A673 (cell line): ENCODE measurements around the gene HNF4A. TPM values are rescaled to one million over a fixed set of nuclear protein-coding genes. Genes with fewer than 3 reads are reported as not detected.

Experiments used
- BruUV-seq: library from RNA; stranded (reverse); fragments of 400-500 nt; replicated peaks from 2 replicates; lab custom pipeline; 2021; lab: Mats Ljungman, UMichigan
- CTCF ChIA-PET: fragments of 300-600 bp; sonication (Branson Sonifier 250); formaldehyde crosslinking; loops from one replicate; lab custom pipeline; 2022; ENCODE audit warnings: antibody characterized with exemption; lab: Charles Lee
- POLR2A ChIA-PET: fragments of 300-600 bp; sonication (Branson Sonifier 250); formaldehyde crosslinking; loops from one replicate; lab custom pipeline; 2022; ENCODE audit warnings: antibody characterized with exemption; ENCODE audit not compliant: low non-redundant PET; lab: Charles Lee
- DNase-seq: peaks from one replicate; pipeline ENCODE4 v3.0.0-alpha.2; 2015; ENCODE audit warnings: low spot score
- H3K27ac ChIP-seq: fragments of 200-600 bp; sonication (generic); 2 replicates; pipeline ENCODE4 v1.5.1; 2016; ENCODE audit warnings: mixed run types, low read depth, mild to moderate bottlenecking, mixed read lengths, antibody characterized with exemption, low read length; ENCODE audit not compliant: poor library complexity, severe bottlenecking
- H3K27me3 ChIP-seq: fragments of 200-600 bp; sonication (generic); replicated peaks from 2 replicates; pipeline ENCODE4 v1.6.1; 2017; ENCODE audit warnings: mixed run types, low read depth, mild to moderate bottlenecking, mixed read lengths, antibody characterized with exemption, low read length; ENCODE audit not compliant: insufficient read depth, poor library complexity
- H3K36me3 ChIP-seq: fragments of 200-600 bp; sonication (generic); 2 replicates; pipeline ENCODE4 v1.6.1; 2016; ENCODE audit warnings: mixed run types, mild to moderate bottlenecking, mixed read lengths, antibody characterized with exemption, low read length; ENCODE audit not compliant: insufficient read depth, poor library complexity, severe bottlenecking
- H3K4me1 ChIP-seq: fragments of 200-600 bp; sonication (generic); 2 replicates; pipeline ENCODE4 v1.6.1; 2017; ENCODE audit warnings: mixed run types, mild to moderate bottlenecking, mixed read lengths, antibody characterized with exemption, low read length; ENCODE audit not compliant: insufficient read depth, poor library complexity, severe bottlenecking
- H3K4me3 ChIP-seq: fragments of 200-600 bp; sonication (generic); 2 replicates; pipeline ENCODE4 v1.5.1; 2016; ENCODE audit warnings: low read depth, mixed run types, mild to moderate bottlenecking, mixed read lengths, low read length; ENCODE audit not compliant: poor library complexity, severe bottlenecking
- H3K9me3 ChIP-seq: fragments of 200-600 bp; sonication (generic); 2 replicates; pipeline ENCODE4 v1.6.1; 2016; ENCODE audit warnings: mixed run types, low read depth, mild to moderate bottlenecking, mixed read lengths, antibody characterized with exemption, low read length; ENCODE audit not compliant: poor library complexity, severe bottlenecking
- CTCF ChIP-seq: fragments of 300-800, 200-600 bp; sonication (generic); conservative IDR thresholded peaks from 2 replicates; pipeline ENCODE4 v1.5.1; 2017; ENCODE audit warnings: low read depth, mild to moderate bottlenecking, antibody characterized with exemption, low read length, moderate library complexity, mixed read lengths
- EZH2 ChIP-seq: fragments of 200-600 bp; sonication (generic); IDR thresholded peaks from 2 replicates; pipeline ENCODE4 v1.6.1; 2017; ENCODE audit warnings: borderline replicate concordance, low read depth, mild to moderate bottlenecking, mixed read lengths, antibody characterized with exemption, low read length; ENCODE audit not compliant: poor library complexity, severe bottlenecking
- intact Hi-C: fragments of 100-400 bp; cut with micrococcal nuclease; formaldehyde crosslinking; loops from one replicate; pipeline ENCODE4 v1.10.0; 2022; ENCODE audit not compliant: unreplicated experiment
- total RNA-seq: library from RNA; stranded (reverse); gene quantifications from 2 replicates; pipeline ENCODE4 v1.2.3, GENCODE V29; 2021

Gene HNF4A
- total RNA-seq, 1 experiment from 2014 or later: not detected

- no peaks in the 10 kb centered on the region for H3K36me3 ChIP-seq
- H3K9me3 ChIP-seq: no peaks in the 10 kb centered on the region
- CTCF ChIA-PET: no interaction called here
- no peak for DNase-seq
- no peak overlapping the region for H3K4me3 ChIP-seq
- intact Hi-C loops: no loop called here
- H3K27me3 ChIP-seq: peaks cover 19% of the 10 kb centered on the region
- POLR2A ChIA-PET: no interaction called here
- BruUV-seq: no TSS peak
- no peaks in the 10 kb centered on the region for H3K4me1 ChIP-seq
- TF ChIP-seq CTCF (no peak), EZH2 (no peak)
- H3K27ac ChIP-seq: no peak overlapping the region
Observed at GRCh38 chr20:44429419-44430269, 74.1 kb downstream of the HNF4A start.

- TF ChIP-seq EZH2 (no peak), CTCF (no peak)
- POLR2A ChIA-PET: interaction anchor here (0.7 kb wide), 1 partner anchor 113 kb away, joined by 3 read pairs; no protein-coding TSS in a partner anchor
- no peaks in the 10 kb centered on the region for H3K9me3 ChIP-seq
Observed at GRCh38 chr20:44430270-44431065, 75.0 kb downstream of the HNF4A start.

GRCh38 chr20:44431118-44431501, 75.6 kb downstream of the HNF4A start:
- peaks cover 19% of the 10 kb centered on the region for H3K27me3 ChIP-seq
- H3K9me3 ChIP-seq: no peaks in the 10 kb centered on the region
- H3K36me3 ChIP-seq: no peaks in the 10 kb centered on the region
- BruUV-seq: no TSS peak
- no peak for TF ChIP-seq CTCF
- TF ChIP-seq EZH2: no peak
- DNase-seq: no peak
- intact Hi-C loops: no loop called here
- H3K4me1 ChIP-seq: no peaks in the 10 kb centered on the region
- ChIA-PET CTCF (no interaction called here), POLR2A (interaction anchor here (0.7 kb wide), 1 partner anchor 113 kb away, joined by 3 read pairs; no protein-coding TSS in a partner anchor)
- H3K27ac ChIP-seq: no peak overlapping the region
- H3K4me3 ChIP-seq: no peak overlapping the region

More at GRCh38 chr20:44430270-44431065, 75.0 kb downstream of the HNF4A start:
- DNase-seq: no peak
- no TSS peak for BruUV-seq
- Histone ChIP-seq H3K27ac (no peak overlapping the region), H3K36me3 (no peaks in the 10 kb centered on the region), H3K4me3 (no peak overlapping the region), H3K4me1 (no peaks in the 10 kb centered on the region), H3K27me3 (peaks cover 19% of the 10 kb centered on the region)
- CTCF ChIA-PET: no interaction called here
- intact Hi-C loops: no loop called here
